Bone marrow (tissue), 2 donors: ENCODE data around the gene DAD1.
"Not testable (repeated sequence)": the region's sequence is repeated elsewhere in the genome, so short reads cannot be mapped to it uniquely, and the experiment has no call there.

Experiments
- DNase-seq, 2 donors: peaks; one replicate each; lab custom pipeline; 2025; lab: John Stamatoyannopoulos, UW

DAD1 gene

GRCh38 chr14:22552001-22552826, 36.8 kb downstream of the DAD1 start:
- no peak for DNase-seq

- no peak for DNase-seq
Measured at GRCh38 chr14:22551605-22551997, 37.4 kb downstream of the DAD1 start.

GRCh38 chr14:22549981-22550673, 38.9 kb downstream of the DAD1 start:
- DNase-seq = peak in 1 of 2 donors; percentile 91

GRCh38 chr14:22549324-22549962, 39.6 kb downstream of the DAD1 start:
- no peak for DNase-seq

- DNase-seq = no peak
Measured at GRCh38 chr14:22547948-22548750, 40.9 kb downstream of the DAD1 start.

GRCh38 chr14:22547313-22547947, 41.6 kb downstream of the DAD1 start:
- DNase-seq = no peak

- no peak for DNase-seq
Measured at GRCh38 chr14:22546722-22547071, 42.3 kb downstream of the DAD1 start.

- DNase-seq = no peak
Measured at GRCh38 chr14:22545842-22546721, 42.9 kb downstream of the DAD1 start.

- DNase-seq = no peak
Measured at GRCh38 chr14:22544881-22545420, 44.1 kb downstream of the DAD1 start.

- no peak for DNase-seq
Measured at GRCh38 chr14:22544406-22544805, 44.6 kb downstream of the DAD1 start.

- not testable (repeated sequence) for DNase-seq
Measured at GRCh38 chr14:22543570-22544357, 45.3 kb downstream of the DAD1 start.

GRCh38 chr14:22542360-22542759, 46.7 kb downstream of the DAD1 start:
- no peak for DNase-seq

GRCh38 chr14:22541721-22542120, 47.3 kb downstream of the DAD1 start:
- no peak for DNase-seq

- no peak for DNase-seq
Measured at GRCh38 chr14:22540811-22541360, 48.1 kb downstream of the DAD1 start.

GRCh38 chr14:22540293-22540692, 48.7 kb downstream of the DAD1 start:
- DNase-seq = no peak

GRCh38 chr14:22539831-22540230, 49.2 kb downstream of the DAD1 start:
- DNase-seq = no peak

- no peak for DNase-seq
Measured at GRCh38 chr14:22538671-22539228, 50.3 kb downstream of the DAD1 start.

- DNase-seq = no peak
Measured at GRCh38 chr14:22537436-22538310, 51.4 kb downstream of the DAD1 start.
